OCI-LY1 (cell line): ENCODE data around the gene RHPN2.

Experiments used
- H2AFZ ChIP-seq: fragments of 200-600 bp; sonication (generic), shearing (Covaris generic); 2 replicates; pipeline ENCODE4 v1.6.0; 2014; ENCODE audit warnings: antibody characterized with exemption, mild to moderate bottlenecking, low read length
- H3F3A ChIP-seq: fragments of 200-600 bp; sonication (generic), shearing (Covaris generic); 2 replicates; pipeline ENCODE4 v1.6.0; 2014; ENCODE audit warnings: mild to moderate bottlenecking, antibody characterized with exemption, low read length, moderate library complexity; ENCODE audit not compliant: insufficient read depth
- H3K27ac ChIP-seq: fragments of 200-600 bp; sonication (generic); 2 replicates; pipeline ENCODE4 v1.5.1; 2014; ENCODE audit warnings: low read length, mixed run types, mild to moderate bottlenecking, low read depth; ENCODE audit not compliant: poor library complexity, severe bottlenecking
- H3K27me3 ChIP-seq: fragments of 200-600 bp; sonication (generic); 2 replicates; pipeline ENCODE4 v1.6.0; 2014; ENCODE audit warnings: antibody characterized with exemption, mild to moderate bottlenecking, low read length, moderate library complexity; ENCODE audit not compliant: insufficient read depth
- H3K36me3 ChIP-seq: fragments of 200-600 bp; sonication (generic); 2 replicates; pipeline ENCODE4 v1.6.1; 2014; ENCODE audit warnings: mild to moderate bottlenecking, antibody characterized with exemption, low read length, moderate library complexity, mixed read lengths; ENCODE audit not compliant: insufficient read depth
- H3K4me1 ChIP-seq: fragments of 200-600 bp; sonication (generic); 2 replicates; pipeline ENCODE4 v1.5.1; 2014; ENCODE audit warnings: mild to moderate bottlenecking, low read length, moderate library complexity; ENCODE audit not compliant: insufficient read depth, severe bottlenecking
- H3K4me2 ChIP-seq: fragments of 200-600 bp; sonication (generic), shearing (Covaris generic); 2 replicates; pipeline ENCODE4 v1.6.1; 2014; ENCODE audit warnings: low read length
- H3K4me3 ChIP-seq: fragments of 200-600 bp; sonication (generic); 2 replicates; pipeline ENCODE4 v1.5.1; 2014; ENCODE audit warnings: low read length, low read depth, mild to moderate bottlenecking, mixed read lengths; ENCODE audit not compliant: poor library complexity, severe bottlenecking
- H3K79me2 ChIP-seq: fragments of 200-600 bp; shearing (Covaris generic); 2 replicates; pipeline ENCODE4 v1.6.1; 2016; ENCODE audit warnings: mixed run types, low read length, mixed read lengths; ENCODE audit not compliant: insufficient read depth
- H3K9ac ChIP-seq: fragments of 200-600 bp; sonication (generic), shearing (Covaris generic); 2 replicates; pipeline ENCODE4 v1.6.1; 2014; ENCODE audit warnings: mild to moderate bottlenecking, low read length, mixed read lengths
- H3K9me2 ChIP-seq: fragments of 200-600 bp; sonication (generic), shearing (Covaris generic); 2 replicates; pipeline ENCODE4 v1.6.1; 2014; ENCODE audit warnings: low read depth, mild to moderate bottlenecking, low read length, mixed read lengths
- H3K9me3 ChIP-seq: fragments of 200-600 bp; shearing (Covaris generic); 2 replicates; pipeline ENCODE4 v1.6.1; 2014; ENCODE audit warnings: low read length, mixed read lengths
- H4K20me1 ChIP-seq: fragments of 200-600 bp; sonication (generic), shearing (Covaris generic); 2 replicates; pipeline ENCODE4 v1.6.0; 2016; ENCODE audit warnings: mild to moderate bottlenecking, low read length; ENCODE audit not compliant: insufficient read depth
- CTCF ChIP-seq: fragments of 200-600 bp; sonication (generic), shearing (Covaris generic); IDR thresholded peaks from 2 replicates; pipeline ENCODE4 v1.5.1; 2017; ENCODE audit warnings: mild to moderate bottlenecking, antibody characterized with exemption, low read length, moderate library complexity, mixed read lengths
- EZH2 ChIP-seq: fragments of 200-600 bp; sonication (generic), shearing (Covaris generic); IDR thresholded peaks from 2 replicates; pipeline ENCODE4 v1.8.0; 2017; ENCODE audit warnings: borderline replicate concordance, mixed run types, mild to moderate bottlenecking, antibody characterized with exemption, low read length, moderate library complexity, mixed read lengths

RHPN2 gene

GRCh38 chr19:32977280-32977679, 87.4 kb downstream of the RHPN2 start:
- no peak overlapping the region for H3K9ac ChIP-seq
- no peak for TF ChIP-seq EZH2
- no peak for TF ChIP-seq CTCF
- H3F3A ChIP-seq = no peaks in the 10 kb centered on the region
- H3K27ac ChIP-seq = no peak overlapping the region
- H3K79me2 ChIP-seq = no peaks in the 10 kb centered on the region
- H3K36me3 ChIP-seq = peaks cover 18% of the 10 kb centered on the region
- no peaks in the 10 kb centered on the region for H3K27me3 ChIP-seq
- H3K4me1 ChIP-seq = peaks cover 9% of the 10 kb centered on the region
- no peaks in the 10 kb centered on the region for H3K9me3 ChIP-seq
- no peaks in the 10 kb centered on the region for H4K20me1 ChIP-seq
- no peak overlapping the region for H2AFZ ChIP-seq
- no peaks in the 10 kb centered on the region for H3K9me2 ChIP-seq
- H3K4me3 ChIP-seq = no peak overlapping the region
- H3K4me2 ChIP-seq = no peak overlapping the region

GRCh38 chr19:32976223-32976805, 88.4 kb downstream of the RHPN2 start:
- Histone ChIP-seq H3K9me3 (no peaks in the 10 kb centered on the region), H3K9me2 (no peaks in the 10 kb centered on the region), H4K20me1 (no peaks in the 10 kb centered on the region), H3K4me3 (no peak overlapping the region), H3K4me2 (no peak overlapping the region), H3K4me1 (peaks cover 9% of the 10 kb centered on the region), H2AFZ (no peak overlapping the region), H3K9ac (no peak overlapping the region), H3F3A (no peaks in the 10 kb centered on the region), H3K27me3 (no peaks in the 10 kb centered on the region), H3K79me2 (no peaks in the 10 kb centered on the region), H3K27ac (no peak overlapping the region), H3K36me3 (peaks cover 18% of the 10 kb centered on the region)
- TF ChIP-seq CTCF = peak; percentile 84
- no peak for TF ChIP-seq EZH2

DNA sequence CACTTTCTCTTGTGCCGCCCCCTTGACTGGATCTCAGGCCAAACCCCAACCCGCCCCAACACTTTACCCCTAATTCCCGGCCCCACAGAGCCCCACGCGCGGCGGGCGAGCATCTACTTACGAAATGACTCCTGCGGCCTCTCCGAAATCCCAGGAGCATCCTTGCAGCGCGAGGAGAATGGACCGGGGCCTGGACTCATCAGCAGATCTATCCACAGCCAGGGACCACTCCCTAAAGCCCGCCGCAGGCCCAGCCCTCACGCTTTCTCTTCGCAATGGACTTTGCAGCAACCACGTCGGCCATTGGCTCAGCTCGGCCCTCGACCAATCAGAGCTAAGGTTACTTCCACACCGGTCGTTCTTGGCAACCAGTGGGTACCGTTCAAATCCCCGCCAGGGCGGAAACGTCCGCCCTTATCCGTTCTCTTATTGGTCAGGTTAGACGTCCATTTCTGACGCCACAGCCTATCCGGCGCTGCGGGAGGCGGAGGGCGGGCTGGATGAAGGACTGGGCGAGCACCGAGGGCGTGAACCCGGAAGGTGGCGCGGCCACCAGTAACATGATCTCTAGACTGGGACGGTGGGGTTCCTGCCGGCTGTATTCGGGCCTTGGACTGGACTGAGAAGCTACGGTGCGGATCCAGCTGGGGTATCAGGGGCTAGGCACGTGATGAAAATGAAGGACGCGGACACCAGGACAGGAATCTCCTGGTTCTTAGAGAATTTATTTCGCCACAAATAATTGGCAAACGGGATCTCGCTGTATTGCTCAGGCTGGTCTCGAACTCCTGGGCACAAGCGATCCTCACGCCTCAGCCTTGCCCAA, 92.8 kb downstream of the RHPN2 start, which contains the start of the genes CEP89 and FAAP24:
TSS of gene CEP89 (minus strand) at position 244 of the 826 bp plus-strand sequence. CDS start at position 160, 84 bp downstream.
TSS of gene FAAP24 (plus strand) at position 528 of the 826 bp plus-strand sequence. CDS start 955 bp downstream, outside the sequence.
- Histone ChIP-seq H3K9ac (peak within 1 kb of the TSS; percentile 69), H3K9me3 (no peaks in the 10 kb centered on the region), H3K36me3 (peaks cover 12% of the 10 kb centered on the region)

More for the DNA sequence above, 92.8 kb downstream of the RHPN2 start, which contains the start of the genes CEP89 and FAAP24:
- no peaks in the 10 kb centered on the region for H3K79me2 ChIP-seq
- no peaks in the 10 kb centered on the region for H3F3A ChIP-seq
- H2AFZ ChIP-seq = no peak within 1 kb of the TSS
- no peak within 1 kb of the TSS for H3K27ac ChIP-seq
- peak within 1 kb of the TSS; percentile 76 for H3K4me2 ChIP-seq
- peaks cover 20% of the 10 kb centered on the region for H3K4me1 ChIP-seq
- H3K9me2 ChIP-seq = no peaks in the 10 kb centered on the region
- H4K20me1 ChIP-seq = no peaks in the 10 kb centered on the region
- H3K4me3 ChIP-seq = peak within 1 kb of the TSS; percentile 74
- no peak for TF ChIP-seq CTCF
- no peak for TF ChIP-seq EZH2
- H3K27me3 ChIP-seq = no peaks in the 10 kb centered on the region
